Chondrocyte (in vitro differentiated cells): ENCODE measurements around the gene OSBPL8. TPM values are rescaled to one million over a fixed set of nuclear protein-coding genes. Genes with fewer than 3 reads are reported as not detected.

Experiments
- DNase-seq: peaks from one replicate; pipeline ENCODE4 v3.0.0; 2021; ENCODE audit warnings: mixed read lengths, low spot score
- H3K27ac Mint-ChIP-seq: one replicate; pipeline ENCODE4 v1.8.0; 2021; ENCODE audit warnings: mild to moderate bottlenecking, moderate library complexity, mixed read lengths; ENCODE audit not compliant: unreplicated experiment
- H3K27me3 Mint-ChIP-seq: 2 replicates; pipeline ENCODE4 v1.8.0; 2021; ENCODE audit warnings: low read depth, mixed read lengths
- H3K36me3 Mint-ChIP-seq: 2 replicates; pipeline ENCODE4 v1.8.0; 2021; ENCODE audit warnings: low read depth, mixed read lengths
- H3K4me1 Mint-ChIP-seq: 2 replicates; pipeline ENCODE4 v1.8.0; 2021; ENCODE audit warnings: low read depth, mild to moderate bottlenecking, mixed read lengths
- H3K4me3 Mint-ChIP-seq: one replicate; pipeline ENCODE4 v1.8.0; 2021; ENCODE audit warnings: mild to moderate bottlenecking, moderate library complexity, mixed read lengths; ENCODE audit not compliant: unreplicated experiment
- H3K9me3 Mint-ChIP-seq: 2 replicates; pipeline ENCODE4 v1.8.0; 2021; ENCODE audit warnings: low read depth, mixed read lengths
- total RNA-seq: library from RNA; stranded (reverse); gene quantifications from 3 replicates; pipeline ENCODE4 v1.2.1, GENCODE V29; 2021
- TF ChIP-seq, protein P1 (sequence below): fragments of 200-600 bp; sonication (generic); IDR thresholded peaks from 2 replicates; pipeline ENCODE4 v1.5.0; 2021; ENCODE audit warnings: antibody characterized with exemption, mild to moderate bottlenecking, moderate library complexity

Gene OSBPL8
- total RNA-seq, 1 donor from 2014 or later: 105 TPM

DNA sequence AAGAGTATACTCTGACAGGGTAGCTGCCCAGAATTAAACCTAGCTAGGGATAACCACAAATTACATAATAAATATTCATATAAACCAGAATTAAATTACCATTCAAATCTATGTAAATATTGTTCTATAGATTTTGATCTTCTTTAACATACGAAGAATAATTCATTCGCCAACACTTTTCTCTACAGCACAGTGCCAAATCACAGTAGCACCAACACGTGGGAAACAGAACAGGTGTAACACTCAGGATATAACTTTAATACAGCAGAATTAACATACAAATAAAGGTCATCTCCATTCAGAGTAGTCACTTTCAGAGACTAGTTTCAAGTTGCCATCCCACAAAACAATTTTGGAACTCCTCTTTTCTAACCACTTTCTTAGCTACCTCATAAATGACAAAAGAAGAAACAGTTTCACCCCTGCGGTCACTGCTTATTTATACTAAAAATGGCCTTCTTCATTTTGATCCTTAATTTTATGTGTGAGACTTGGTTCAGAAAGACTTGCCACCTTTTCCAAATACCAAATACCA lies 15.7 kb downstream of the OSBPL8 start:
- Mint-ChIP-seq H3K9me3 (no peaks in the 10 kb centered on the region), H3K36me3 (no peaks in the 10 kb centered on the region), H3K4me3 (no peak overlapping the region), H3K27ac (no peak overlapping the region), H3K27me3 (no peaks in the 10 kb centered on the region), H3K4me1 (peaks cover 40% of the 10 kb centered on the region)
- DNase-seq: no peak
- TF ChIP-seq, protein P1, sequence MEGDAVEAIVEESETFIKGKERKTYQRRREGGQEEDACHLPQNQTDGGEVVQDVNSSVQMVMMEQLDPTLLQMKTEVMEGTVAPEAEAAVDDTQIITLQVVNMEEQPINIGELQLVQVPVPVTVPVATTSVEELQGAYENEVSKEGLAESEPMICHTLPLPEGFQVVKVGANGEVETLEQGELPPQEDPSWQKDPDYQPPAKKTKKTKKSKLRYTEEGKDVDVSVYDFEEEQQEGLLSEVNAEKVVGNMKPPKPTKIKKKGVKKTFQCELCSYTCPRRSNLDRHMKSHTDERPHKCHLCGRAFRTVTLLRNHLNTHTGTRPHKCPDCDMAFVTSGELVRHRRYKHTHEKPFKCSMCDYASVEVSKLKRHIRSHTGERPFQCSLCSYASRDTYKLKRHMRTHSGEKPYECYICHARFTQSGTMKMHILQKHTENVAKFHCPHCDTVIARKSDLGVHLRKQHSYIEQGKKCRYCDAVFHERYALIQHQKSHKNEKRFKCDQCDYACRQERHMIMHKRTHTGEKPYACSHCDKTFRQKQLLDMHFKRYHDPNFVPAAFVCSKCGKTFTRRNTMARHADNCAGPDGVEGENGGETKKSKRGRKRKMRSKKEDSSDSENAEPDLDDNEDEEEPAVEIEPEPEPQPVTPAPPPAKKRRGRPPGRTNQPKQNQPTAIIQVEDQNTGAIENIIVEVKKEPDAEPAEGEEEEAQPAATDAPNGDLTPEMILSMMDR: no peak

DNA sequence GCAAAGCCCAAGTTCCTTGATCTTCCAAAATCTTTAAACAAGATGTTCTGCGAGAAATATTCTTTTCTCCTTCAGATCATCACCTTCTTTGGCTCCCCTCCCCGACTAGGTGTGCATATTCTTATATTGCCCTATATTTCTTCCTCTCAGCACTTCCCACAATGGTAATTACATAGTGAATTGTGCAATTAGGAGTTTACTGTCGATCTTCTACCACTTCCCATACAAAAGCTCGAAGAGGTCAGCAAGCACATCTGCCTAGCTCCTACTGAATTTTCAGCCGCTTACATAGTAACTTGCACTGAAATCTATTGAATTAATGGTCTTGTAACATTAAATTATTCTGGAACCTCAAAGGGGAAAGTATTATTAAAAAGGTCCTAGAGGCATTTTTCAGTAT lies 16.7 kb downstream of the OSBPL8 start:
- no peak for DNase-seq
- no peaks in the 10 kb centered on the region for H3K27me3 Mint-ChIP-seq
- peaks cover 30% of the 10 kb centered on the region for H3K4me1 Mint-ChIP-seq
- no peak overlapping the region for H3K4me3 Mint-ChIP-seq
- no peaks in the 10 kb centered on the region for H3K36me3 Mint-ChIP-seq
- TF ChIP-seq, protein P1: no peak
- no peaks in the 10 kb centered on the region for H3K9me3 Mint-ChIP-seq
- no peak overlapping the region for H3K27ac Mint-ChIP-seq

DNA sequence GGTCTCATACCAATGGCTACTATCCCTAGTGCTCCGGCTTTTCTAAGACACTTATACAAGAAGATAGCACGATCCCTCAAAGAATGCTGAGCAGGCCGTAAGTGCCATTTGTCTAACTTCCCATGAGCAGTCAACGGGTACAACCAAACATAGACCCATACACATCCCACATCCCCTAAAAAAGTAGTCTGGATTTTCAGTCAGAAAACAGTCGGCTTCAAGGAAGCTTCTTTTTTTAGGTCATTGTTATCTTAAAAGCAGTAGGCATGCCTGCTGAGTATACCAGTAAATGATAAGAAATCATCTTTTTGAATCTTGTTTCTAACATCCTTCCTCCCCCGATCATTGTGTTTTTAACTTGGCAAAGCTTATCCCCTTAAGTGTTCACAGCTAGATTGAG lies 19.8 kb downstream of the OSBPL8 start:
- Mint-ChIP-seq H3K9me3 (no peaks in the 10 kb centered on the region), H3K4me3 (no peak overlapping the region), H3K36me3 (peaks cover 2% of the 10 kb centered on the region)

DNA sequence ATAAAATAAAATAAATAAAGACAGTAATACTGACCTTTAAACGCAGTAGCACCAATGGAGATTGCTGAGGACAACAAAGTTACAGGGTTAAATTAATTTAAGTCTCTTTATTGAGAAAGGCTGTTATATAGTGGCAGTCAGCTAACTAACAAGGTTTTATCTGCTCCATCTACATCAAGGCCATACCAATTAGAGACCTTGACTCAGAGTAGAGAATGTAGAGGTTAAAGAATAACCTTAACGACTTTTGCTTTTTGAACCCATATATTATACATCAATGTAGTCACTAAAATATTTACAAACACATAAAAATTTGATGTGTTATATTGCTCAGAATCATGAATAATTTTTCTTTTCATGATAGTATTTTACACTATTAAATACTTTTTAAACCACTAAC lies 21.6 kb downstream of the OSBPL8 start:
- Mint-ChIP-seq H3K9me3 (no peaks in the 10 kb centered on the region), H3K4me1 (peaks cover 27% of the 10 kb centered on the region), H3K36me3 (peaks cover 2% of the 10 kb centered on the region), H3K27me3 (no peaks in the 10 kb centered on the region), H3K4me3 (no peak overlapping the region), H3K27ac (no peak overlapping the region)
- TF ChIP-seq, protein P1: no peak
- DNase-seq: no peak

More for the DNA sequence above, 19.8 kb downstream of the OSBPL8 start:
- no peaks in the 10 kb centered on the region for H3K27me3 Mint-ChIP-seq
- no peak overlapping the region for H3K27ac Mint-ChIP-seq
- DNase-seq: no peak
- H3K4me1 Mint-ChIP-seq: peaks cover 19% of the 10 kb centered on the region
- TF ChIP-seq, protein P1: no peak

DNA sequence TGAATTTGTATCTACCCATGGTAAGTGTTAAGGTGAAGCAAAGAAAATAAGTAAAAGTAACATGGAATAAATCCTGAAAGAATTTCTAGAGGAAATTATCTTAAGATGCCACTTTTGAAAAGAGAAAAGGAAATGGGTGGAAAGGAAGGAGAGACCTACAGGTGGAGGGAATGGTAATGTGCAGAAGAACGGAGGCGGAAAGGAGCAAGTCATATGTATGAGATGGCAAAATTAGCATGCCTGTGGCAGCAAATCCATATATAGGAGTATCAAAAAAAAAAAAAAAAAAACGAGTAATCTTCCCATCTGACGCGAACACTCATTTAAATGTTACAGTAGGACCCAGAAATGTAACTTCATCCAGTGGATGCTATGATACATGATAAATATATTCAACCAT lies 23.0 kb downstream of the OSBPL8 start:
- no peaks in the 10 kb centered on the region for H3K9me3 Mint-ChIP-seq
- DNase-seq: no peak
- H3K4me3 Mint-ChIP-seq: no peak overlapping the region
- no peaks in the 10 kb centered on the region for H3K27me3 Mint-ChIP-seq
- peaks cover 2% of the 10 kb centered on the region for H3K36me3 Mint-ChIP-seq
- H3K4me1 Mint-ChIP-seq: peaks cover 23% of the 10 kb centered on the region
- TF ChIP-seq, protein P1: no peak
- no peak overlapping the region for H3K27ac Mint-ChIP-seq
